Tibial nerve (tissue), 3 donors: ENCODE data around the gene RHOBTB3.

Experiments
- POLR2A ChIP-seq, 2 donors: fragments of 450-650 bp; IDR thresholded peaks; one replicate each; pipeline ENCODE4 v1.6.1; 2017; ENCODE audit warnings: antibody characterized with exemption in 2 of 2, mild to moderate bottlenecking in 2 of 2, moderate library complexity in 2 of 2
- TF ChIP-seq, protein P1 (sequence below), 5 experiments: fragments of 200-600 bp in 3 of 5; fragments of 450-650 bp in 2 of 5; sonication (generic) in 3 of 5; IDR thresholded peaks; one replicate each; pipeline ENCODE4 v1.5.1; 2016 to 2019; ENCODE audit warnings: antibody characterized with exemption in 5 of 5, mild to moderate bottlenecking in 3 of 5, moderate library complexity in 2 of 5

DNA sequence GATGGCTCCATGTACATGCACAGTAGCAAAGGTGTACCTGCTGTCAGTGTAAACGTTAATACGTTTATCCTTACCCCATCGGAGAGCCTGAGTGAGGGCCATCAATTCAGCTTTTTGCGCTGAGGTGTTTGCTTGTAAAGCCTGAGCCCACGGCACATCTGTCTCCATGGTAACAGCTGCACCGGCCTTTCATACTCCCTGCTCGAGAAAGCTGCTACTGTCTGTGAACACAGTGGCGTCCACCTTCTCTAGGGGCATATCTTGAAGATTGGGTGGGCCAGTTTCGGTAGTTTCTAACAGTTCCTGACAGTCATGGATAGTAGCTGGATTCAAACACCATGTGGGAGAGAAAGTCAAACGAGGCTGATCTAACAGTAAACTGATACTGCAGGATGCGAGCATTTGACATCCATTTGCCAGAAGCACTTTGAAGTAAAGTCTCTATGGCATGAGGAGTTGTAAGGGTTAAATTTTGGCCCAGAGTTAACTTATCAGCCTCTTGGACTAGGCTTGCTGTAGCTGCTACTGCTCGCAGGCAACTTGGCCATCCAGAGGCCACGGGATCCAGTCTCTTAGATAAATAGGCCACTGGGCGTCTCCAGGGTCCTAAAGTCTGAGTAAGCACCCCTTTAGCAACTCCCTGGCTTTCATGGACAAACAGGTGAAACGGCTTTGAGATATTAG is 21.0 kb upstream of the RHOBTB3 start:
- TF ChIP-seq, protein P1, sequence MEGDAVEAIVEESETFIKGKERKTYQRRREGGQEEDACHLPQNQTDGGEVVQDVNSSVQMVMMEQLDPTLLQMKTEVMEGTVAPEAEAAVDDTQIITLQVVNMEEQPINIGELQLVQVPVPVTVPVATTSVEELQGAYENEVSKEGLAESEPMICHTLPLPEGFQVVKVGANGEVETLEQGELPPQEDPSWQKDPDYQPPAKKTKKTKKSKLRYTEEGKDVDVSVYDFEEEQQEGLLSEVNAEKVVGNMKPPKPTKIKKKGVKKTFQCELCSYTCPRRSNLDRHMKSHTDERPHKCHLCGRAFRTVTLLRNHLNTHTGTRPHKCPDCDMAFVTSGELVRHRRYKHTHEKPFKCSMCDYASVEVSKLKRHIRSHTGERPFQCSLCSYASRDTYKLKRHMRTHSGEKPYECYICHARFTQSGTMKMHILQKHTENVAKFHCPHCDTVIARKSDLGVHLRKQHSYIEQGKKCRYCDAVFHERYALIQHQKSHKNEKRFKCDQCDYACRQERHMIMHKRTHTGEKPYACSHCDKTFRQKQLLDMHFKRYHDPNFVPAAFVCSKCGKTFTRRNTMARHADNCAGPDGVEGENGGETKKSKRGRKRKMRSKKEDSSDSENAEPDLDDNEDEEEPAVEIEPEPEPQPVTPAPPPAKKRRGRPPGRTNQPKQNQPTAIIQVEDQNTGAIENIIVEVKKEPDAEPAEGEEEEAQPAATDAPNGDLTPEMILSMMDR (IDR thresholded peaks at IDR 0.05), result no peak
- TF ChIP-seq POLR2A (IDR thresholded peaks at IDR 0.05), result no peak
